ENCODE data around the gene LRP1.
A peak's percentile ranks its signal among the peaks of the same experiment; 100 is the strongest.

The LRP1 gene

GRCh38 chr12:57227315-57228115, 99.2 kb downstream of the LRP1 start:
- no peak for DNase-seq

GRCh38 chr12:57229046-57229633, 100.9 kb downstream of the LRP1 start:
- no peak for DNase-seq

GRCh38 chr12:57229634-57230380, 101.5 kb downstream of the LRP1 start, which contains the start of gene SHMT2:
Gene SHMT2 (plus strand): TSS chr12:57229711. CDS start chr12:57229779, 68 bp downstream.
- peak; percentile 94 for DNase-seq

GRCh38 chr12:57230381-57231155, 102.3 kb downstream of the LRP1 start:
- no peak for DNase-seq

GRCh38 chr12:57231276-57232021, 103.2 kb downstream of the LRP1 start:
- no peak for DNase-seq

- no peak for DNase-seq
Observed at GRCh38 chr12:57232156-57232756, 104.0 kb downstream of the LRP1 start.

GRCh38 chr12:57233357-57234232, 105.3 kb downstream of the LRP1 start:
- no peak for DNase-seq

GRCh38 chr12:57234233-57234570, 105.9 kb downstream of the LRP1 start:
- no peak for DNase-seq

- DNase-seq: no peak
Observed at GRCh38 chr12:57234571-57235016, 106.3 kb downstream of the LRP1 start.

- DNase-seq: no peak
Observed at GRCh38 chr12:57235017-57235727, 106.9 kb downstream of the LRP1 start.

GRCh38 chr12:57235728-57236131, 107.4 kb downstream of the LRP1 start:
- no peak for DNase-seq

- no peak for DNase-seq
Observed at GRCh38 chr12:57236201-57236924, 108.1 kb downstream of the LRP1 start.

GRCh38 chr12:57236925-57237595, 108.8 kb downstream of the LRP1 start:
- DNase-seq: no peak

GRCh38 chr12:57237596-57237931, 109.3 kb downstream of the LRP1 start:
- no peak for DNase-seq

- peak; percentile 47 for DNase-seq
Observed at GRCh38 chr12:57237932-57238853, 109.9 kb downstream of the LRP1 start.

- DNase-seq: peak; percentile 64
Observed at GRCh38 chr12:57238854-57239554, 110.7 kb downstream of the LRP1 start.

- DNase-seq: no peak
Observed at GRCh38 chr12:57239587-57240065, 111.3 kb downstream of the LRP1 start.

Data from NCI-H1694 (cell line).